CD14-positive monocyte (primary cell): Measurements from ENCODE around the gene CCS. TPM values are rescaled to one million over a fixed set of nuclear protein-coding genes. Genes with fewer than 3 reads are reported as not detected.

Source experiments
- DNase-seq, 3 donors: peaks; one replicate each; pipeline ENCODE4 v3.0.0-alpha.2; 2011 to 2022
- H2AFZ ChIP-seq: 2 replicates; pipeline ENCODE4 v1.6.0; 2012; ENCODE audit warnings: mild to moderate bottlenecking, low read depth, low read length, inconsistent platforms; ENCODE audit not compliant: insufficient read depth, poor library complexity, severe bottlenecking
- H3K27ac ChIP-seq, 2 donors: 1 replicate in 1 of 2; 2 replicates in 1 of 2; pipeline ENCODE4 v1.5.1; 2012 to 2013; ENCODE audit warnings: low read length in 2 of 2, control low read depth in 1 of 2, inconsistent platforms in 1 of 2, low read depth in 1 of 2, mild to moderate bottlenecking in 1 of 2
- H3K27me3 ChIP-seq, 2 donors: one replicate each; pipeline versions ENCODE4 v1.6.0 to v1.6.1; 2011 to 2013; ENCODE audit warnings: low read length in 2 of 2; ENCODE audit not compliant: control insufficient read depth in 2 of 2, insufficient read depth in 2 of 2
- H3K36me3 ChIP-seq, 2 donors: replicated peaks in 1 of 2; 1 replicate in 1 of 2; 2 replicates in 1 of 2; pipeline versions ENCODE4 v1.5.1 to v1.6.1; 2012 to 2013; ENCODE audit warnings: low read length in 2 of 2, control low read depth in 1 of 2, inconsistent platforms in 1 of 2, mild to moderate bottlenecking in 1 of 2; ENCODE audit not compliant: insufficient read depth in 2 of 2, control insufficient read depth in 1 of 2
- H3K4me1 ChIP-seq, 2 donors: 1 replicate in 1 of 2; 2 replicates in 1 of 2; pipeline versions ENCODE4 v1.5.1 to v1.6.1; 2012 to 2013; ENCODE audit warnings: low read length in 2 of 2, control low read depth in 1 of 2, inconsistent platforms in 1 of 2, mild to moderate bottlenecking in 1 of 2, moderate library complexity in 1 of 2; ENCODE audit not compliant: insufficient read depth in 2 of 2, control insufficient read depth in 1 of 2
- H3K4me2 ChIP-seq: replicated peaks from 2 replicates; pipeline ENCODE3; 2012; ENCODE audit warnings: low read length, moderate library complexity, mild to moderate bottlenecking; ENCODE audit not compliant: poor library complexity, severe bottlenecking; ENCODE audit errors: extremely low read depth
- H3K4me3 ChIP-seq, 3 experiments: fragments of 200-600 bp in 1 of 3; sonication (generic) in 1 of 3; replicated peaks in 1 of 3; 1 replicate in 2 of 3; 2 replicates in 1 of 3; pipeline ENCODE4 v1.5.1; 2011 to 2013; ENCODE audit warnings: low read length in 3 of 3, mild to moderate bottlenecking in 3 of 3, control low read depth in 2 of 3, low read depth in 2 of 3, inconsistent platforms in 1 of 3, moderate library complexity in 1 of 3
- H3K79me2 ChIP-seq: 2 replicates; pipeline ENCODE4 v1.6.0; 2012; ENCODE audit warnings: mild to moderate bottlenecking, control low read depth, inconsistent platforms, low read length, moderate library complexity; ENCODE audit not compliant: insufficient read depth
- H3K9ac ChIP-seq: 2 replicates; pipeline ENCODE4 v1.6.0; 2017; ENCODE audit warnings: low read length, mild to moderate bottlenecking; ENCODE audit not compliant: insufficient read depth, poor library complexity, severe bottlenecking
- H3K9me3 ChIP-seq, 2 donors: replicated peaks in 1 of 2; 1 replicate in 1 of 2; 2 replicates in 1 of 2; pipeline versions ENCODE4 v1.5.1 to v1.6.1; 2012 to 2013; ENCODE audit warnings: low read length in 2 of 2, control low read depth in 1 of 2; ENCODE audit not compliant: control insufficient read depth in 1 of 2, insufficient read depth in 1 of 2
- H4K20me1 ChIP-seq: 2 replicates; pipeline ENCODE4 v1.6.0; 2012; ENCODE audit warnings: mild to moderate bottlenecking, low read length, control low read depth, moderate library complexity; ENCODE audit not compliant: insufficient read depth
- H3K27ac Mint-ChIP-seq, 7 donors: one replicate each; pipeline ENCODE4 v1.8.0; 2020; ENCODE audit warnings: mild to moderate bottlenecking in 7 of 7, mixed read lengths in 7 of 7, moderate library complexity in 6 of 7, inconsistent platforms in 2 of 7
- H3K27me3 Mint-ChIP-seq, 3 donors: one replicate each; pipeline ENCODE4 v1.8.0; 2021 to 2022; ENCODE audit warnings: low read depth in 3 of 3, mild to moderate bottlenecking in 3 of 3, mixed read lengths in 3 of 3, moderate library complexity in 3 of 3, inconsistent platforms in 1 of 3
- H3K36me3 Mint-ChIP-seq, 2 donors: one replicate each; pipeline ENCODE4 v1.8.0; 2020; ENCODE audit warnings: mixed read lengths in 2 of 2, inconsistent platforms in 1 of 2, mild to moderate bottlenecking in 1 of 2
- H3K4me1 Mint-ChIP-seq: one replicate; pipeline ENCODE4 v1.8.0; 2020; ENCODE audit warnings: mild to moderate bottlenecking, mixed read lengths
- H3K4me3 Mint-ChIP-seq, 2 donors: one replicate each; pipeline ENCODE4 v1.8.0; 2020; ENCODE audit warnings: mild to moderate bottlenecking in 2 of 2, mixed read lengths in 2 of 2, moderate library complexity in 1 of 2
- H3K9me3 Mint-ChIP-seq, 7 donors: one replicate each; pipeline ENCODE4 v1.8.0; 2020 to 2022; ENCODE audit warnings: mixed read lengths in 7 of 7, mild to moderate bottlenecking in 6 of 7, moderate library complexity in 6 of 7, inconsistent platforms in 2 of 7
- WGBS: methylation state at CpG from one replicate; pipeline ENCODE4 v1.1.5; 2013; ENCODE audit warnings: missing lambda C conversion rate; ENCODE audit not compliant: insufficient coverage; 5-methylcytosine and 5-hydroxymethylcytosine counted together
- intact Hi-C, 2 donors: fragments of 100-400 bp; cut with micrococcal nuclease; formaldehyde crosslinking; loops; one replicate each; pipeline versions ENCODE4 v1.15.0 to v1.15.1; 2023
- polyA plus RNA-seq, 3 donors: library from polyadenylated mRNA; depleted of rRNA in 1 of 3; unstranded in 2 of 3; stranded (reverse) in 1 of 3; fragments of 300-500 nt in 2 of 3; fragments of >200 nt in 1 of 3; fragmentation: Illumina TruSeq in 2 of 3; gene quantifications; 1 replicate in 2 of 3; 2 replicates in 1 of 3; pipeline ENCODE4 v1.2.3, GENCODE V29; 2012 to 2021
- TF ChIP-seq, protein P1 (sequence below): fragments of 200-600 bp; IDR thresholded peaks from one replicate; pipeline ENCODE4 v1.8.0; 2022; ENCODE audit warnings: antibody characterized with exemption, mild to moderate bottlenecking

Gene CCS
- polyA plus RNA-seq, 3 donors: 26.9 to 67.9 (median 37.0) TPM

DNA sequence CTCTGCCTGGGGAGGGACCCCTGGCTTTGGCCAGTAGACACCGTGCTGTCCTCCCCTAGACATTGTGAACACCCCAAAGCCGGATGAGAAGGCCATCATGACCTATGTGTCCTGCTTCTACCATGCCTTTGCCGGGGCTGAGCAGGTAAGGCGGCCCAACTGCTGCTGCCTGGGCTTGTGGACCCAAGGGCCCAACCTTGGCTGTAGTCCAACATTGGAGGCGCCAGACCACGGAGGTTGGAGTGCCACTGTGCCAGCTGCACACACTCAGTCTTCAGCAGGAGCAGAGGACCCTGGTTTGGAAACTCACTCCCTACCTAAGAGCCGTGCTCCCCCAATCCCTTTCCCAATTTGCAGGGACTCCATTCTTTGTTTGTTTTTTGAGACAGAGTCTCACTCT lies 36.9 kb upstream of the CCS start:
- Mint-ChIP-seq H3K27ac (peak overlapping the region in 1 of 7 donors; percentile 22), H3K4me1 (peaks cover 8% of the 10 kb centered on the region), H3K4me3 (no peak overlapping the region), H3K36me3 (no peaks in the 10 kb centered on the region), H3K9me3 (peaks cover 0 to 2% (median 0%) of the 10 kb centered on the region in 7 donors), H3K27me3 (peaks cover 22 to 38% (median 23%) of the 10 kb centered on the region in 3 donors)
- Histone ChIP-seq H3K4me2 (no peak overlapping the region), H3K27me3 (peaks cover 3 to 19% of the 10 kb centered on the region in 2 donors), H2AFZ (no peak overlapping the region), H3K9ac (no peak overlapping the region), H3K79me2 (no peaks in the 10 kb centered on the region), H4K20me1 (no peaks in the 10 kb centered on the region), H3K27ac (no peak overlapping the region), H3K36me3 (no peaks in the 10 kb centered on the region), H3K9me3 (no peaks in the 10 kb centered on the region), H3K4me3 (no peak overlapping the region), H3K4me1 (peaks cover 0 to 5% of the 10 kb centered on the region in 2 donors)
- TF ChIP-seq, protein P1, sequence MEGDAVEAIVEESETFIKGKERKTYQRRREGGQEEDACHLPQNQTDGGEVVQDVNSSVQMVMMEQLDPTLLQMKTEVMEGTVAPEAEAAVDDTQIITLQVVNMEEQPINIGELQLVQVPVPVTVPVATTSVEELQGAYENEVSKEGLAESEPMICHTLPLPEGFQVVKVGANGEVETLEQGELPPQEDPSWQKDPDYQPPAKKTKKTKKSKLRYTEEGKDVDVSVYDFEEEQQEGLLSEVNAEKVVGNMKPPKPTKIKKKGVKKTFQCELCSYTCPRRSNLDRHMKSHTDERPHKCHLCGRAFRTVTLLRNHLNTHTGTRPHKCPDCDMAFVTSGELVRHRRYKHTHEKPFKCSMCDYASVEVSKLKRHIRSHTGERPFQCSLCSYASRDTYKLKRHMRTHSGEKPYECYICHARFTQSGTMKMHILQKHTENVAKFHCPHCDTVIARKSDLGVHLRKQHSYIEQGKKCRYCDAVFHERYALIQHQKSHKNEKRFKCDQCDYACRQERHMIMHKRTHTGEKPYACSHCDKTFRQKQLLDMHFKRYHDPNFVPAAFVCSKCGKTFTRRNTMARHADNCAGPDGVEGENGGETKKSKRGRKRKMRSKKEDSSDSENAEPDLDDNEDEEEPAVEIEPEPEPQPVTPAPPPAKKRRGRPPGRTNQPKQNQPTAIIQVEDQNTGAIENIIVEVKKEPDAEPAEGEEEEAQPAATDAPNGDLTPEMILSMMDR: no peak
- no peak for DNase-seq
- intact Hi-C loops: no loop called here
- 83% methylated on average over 5 of the region's 7 CpGs for WGBS

DNA sequence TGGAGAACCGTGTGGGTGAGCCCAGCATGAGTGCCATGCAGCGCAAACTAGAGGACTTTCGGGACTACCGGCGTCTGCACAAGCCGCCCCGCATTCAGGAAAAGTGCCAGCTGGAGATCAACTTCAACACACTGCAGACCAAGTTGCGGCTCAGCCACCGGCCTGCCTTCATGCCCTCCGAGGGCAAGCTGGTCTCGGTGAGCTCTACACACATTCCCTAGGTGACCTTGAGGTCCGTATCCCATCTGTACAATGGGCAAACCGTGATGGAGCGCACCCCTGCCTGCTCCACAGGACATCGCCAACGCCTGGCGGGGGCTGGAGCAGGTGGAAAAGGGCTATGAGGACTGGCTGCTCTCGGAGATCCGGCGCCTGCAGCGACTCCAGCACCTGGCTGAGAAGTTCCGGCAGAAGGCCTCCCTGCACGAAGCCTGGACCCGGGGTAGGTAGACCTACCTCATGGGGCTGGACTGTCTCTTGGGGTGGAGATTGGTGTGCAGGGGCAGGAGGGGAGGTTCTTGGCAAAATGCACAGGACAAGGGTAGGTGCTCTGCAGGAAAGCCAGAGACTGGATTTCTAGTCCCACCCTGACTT lies 35.2 kb upstream of the CCS start:
- Histone ChIP-seq H2AFZ (no peak overlapping the region), H3K79me2 (no peaks in the 10 kb centered on the region), H3K9ac (no peak overlapping the region), H3K4me2 (no peak overlapping the region), H3K4me1 (peaks cover 0 to 5% of the 10 kb centered on the region in 2 donors), H4K20me1 (no peaks in the 10 kb centered on the region), H3K27me3 (peaks cover 3 to 19% of the 10 kb centered on the region in 2 donors), H3K27ac (no peak overlapping the region), H3K9me3 (no peaks in the 10 kb centered on the region), H3K4me3 (no peak overlapping the region), H3K36me3 (no peaks in the 10 kb centered on the region)
- TF ChIP-seq, protein P1: no peak
- H3K4me1 Mint-ChIP-seq: peaks cover 8% of the 10 kb centered on the region
- intact Hi-C loops: no loop called here
- WGBS: 97% methylated on average over 21 of the region's 24 CpGs
- H3K27ac Mint-ChIP-seq: peak overlapping the region in 1 of 7 donors; percentile 10
- H3K9me3 Mint-ChIP-seq: peaks cover 0 to 2% (median 0%) of the 10 kb centered on the region in 7 donors
- H3K36me3 Mint-ChIP-seq: no peaks in the 10 kb centered on the region
- no peak for DNase-seq
- H3K27me3 Mint-ChIP-seq: peaks cover 21 to 38% (median 23%) of the 10 kb centered on the region in 3 donors
- H3K4me3 Mint-ChIP-seq: peak overlapping the region in 1 of 2 donors; percentile 31
